ENCODE data around the gene OR13C9.

GRCh38 chr9:104608336-104608735, 9.7 kb downstream of the OR13C9 start:
- TF ChIP-seq SIN3A (IDR thresholded peaks at IDR 0.05; ENCODE audit: borderline replicate concordance, insufficient read depth, low read length) (no peak), REST (IDR thresholded peaks at IDR 0.05; ENCODE audit: insufficient read depth in 1 of 2, low read depth in 2 of 2, low read length in 2 of 2) (no peak), TAF1 (IDR thresholded peaks at IDR 0.05; ENCODE audit: borderline replicate concordance, insufficient read depth, low read length) (no peak), POLR2AphosphoS5 (IDR thresholded peaks at IDR 0.05; ENCODE audit: low read depth, low read length) (no peak), FOXP2 (optimal IDR thresholded peaks at IDR 0.05; ENCODE audit: borderline replicate concordance, extremely low read depth, extremely low read length, insufficient read depth) (no peak)
